Neutrophil (primary cell): ENCODE results near the gene PRH1.

Source experiments
- H3K27ac ChIP-seq: fragments of 200-600 bp; sonication (generic); 2 replicates; pipeline ENCODE4 v1.5.1; 2016; ENCODE audit warnings: mild to moderate bottlenecking, moderate library complexity
- H3K27me3 ChIP-seq: fragments of 200-600 bp; sonication (generic); 2 replicates; pipeline ENCODE4 v1.6.0; 2016; ENCODE audit warnings: mild to moderate bottlenecking
- H3K36me3 ChIP-seq: fragments of 200-600 bp; sonication (generic); 2 replicates; pipeline ENCODE4 v1.5.1; 2017
- H3K4me1 ChIP-seq, 2 experiments: fragments of 200-600 bp in 1 of 2; sonication (generic) in 1 of 2; 1 replicate in 1 of 2; 2 replicates in 1 of 2; pipeline versions ENCODE4 v1.5.1 to v1.6.1; 2013 to 2016; ENCODE audit warnings: low read depth in 1 of 2, low read length in 1 of 2, mild to moderate bottlenecking in 1 of 2, moderate library complexity in 1 of 2; ENCODE audit not compliant: control insufficient read depth in 1 of 2, insufficient read depth in 1 of 2
- H3K4me3 ChIP-seq, 2 experiments: fragments of 200-600 bp in 1 of 2; sonication (generic) in 1 of 2; 1 replicate in 1 of 2; 2 replicates in 1 of 2; pipeline ENCODE4 v1.5.1; 2013 to 2016; ENCODE audit warnings: low read depth in 1 of 2, low read length in 1 of 2, mild to moderate bottlenecking in 1 of 2, moderate library complexity in 1 of 2
- H3K9me3 ChIP-seq: fragments of 200-600 bp; sonication (generic); 2 replicates; pipeline ENCODE4 v1.5.1; 2016
- CTCF ChIP-seq: fragments of 200-600 bp; sonication (generic); IDR thresholded peaks from 2 replicates; pipeline ENCODE4 v1.5.1; 2016; ENCODE audit warnings: antibody characterized with exemption

Gene PRH1

GRCh38 chr12:10884086-10884725, at the start of gene PRH1:
PRH1 (minus strand) TSS chr12:10884255; CDS start chr12:10884217, 38 bp downstream.
- no peaks in the 10 kb centered on the region for H3K36me3 ChIP-seq
- no peak within 1 kb of the TSS for H3K27ac ChIP-seq
- TF ChIP-seq CTCF: no peak
- H3K27me3 ChIP-seq: no peaks in the 10 kb centered on the region
- no peak within 1 kb of the TSS for H3K4me3 ChIP-seq
- H3K9me3 ChIP-seq: no peaks in the 10 kb centered on the region
- no peaks in the 10 kb centered on the region for H3K4me1 ChIP-seq

GRCh38 chr12:10928746-10929286, 44.8 kb upstream of the PRH1 start, which contains the start of gene PRH2:
PRH2 (plus strand) TSS chr12:10929236; CDS start chr12:10929274, 38 bp downstream.
- no peaks in the 10 kb centered on the region for H3K27me3 ChIP-seq
- TF ChIP-seq CTCF: no peak
- no peaks in the 10 kb centered on the region for H3K36me3 ChIP-seq
- no peak within 1 kb of the TSS for H3K4me3 ChIP-seq
- H3K27ac ChIP-seq: no peak within 1 kb of the TSS
- H3K4me1 ChIP-seq: no peaks in the 10 kb centered on the region
- H3K9me3 ChIP-seq: no peaks in the 10 kb centered on the region

- H3K36me3 ChIP-seq: no peaks in the 10 kb centered on the region
- H3K27ac ChIP-seq: no peak overlapping the region
- TF ChIP-seq CTCF: no peak
- no peaks in the 10 kb centered on the region for H3K9me3 ChIP-seq
- H3K4me1 ChIP-seq: no peaks in the 10 kb centered on the region
- no peak overlapping the region for H3K4me3 ChIP-seq
- no peaks in the 10 kb centered on the region for H3K27me3 ChIP-seq
Measured at GRCh38 chr12:10926269-10926668, 42.2 kb upstream of the PRH1 start.

GRCh38 chr12:10919809-10920208, 35.8 kb upstream of the PRH1 start:
- Histone ChIP-seq H3K36me3 (no peaks in the 10 kb centered on the region), H3K27me3 (no peaks in the 10 kb centered on the region), H3K9me3 (no peaks in the 10 kb centered on the region), H3K4me3 (no peak overlapping the region), H3K27ac (no peak overlapping the region), H3K4me1 (no peaks in the 10 kb centered on the region)
- no peak for TF ChIP-seq CTCF

- Histone ChIP-seq H3K4me3 (no peak overlapping the region), H3K4me1 (peaks cover 0 to 4% of the 10 kb centered on the region in 2 experiments), H3K27me3 (no peaks in the 10 kb centered on the region), H3K36me3 (no peaks in the 10 kb centered on the region), H3K27ac (no peak overlapping the region), H3K9me3 (no peaks in the 10 kb centered on the region)
- TF ChIP-seq CTCF: no peak
Measured at GRCh38 chr12:10910380-10910779, 26.3 kb upstream of the PRH1 start.
